Measurements from ENCODE around the gene DLGAP1. TPM values are rescaled to one million over a fixed set of nuclear protein-coding genes. Genes with fewer than 3 reads are reported as not detected.
"Not testable (repeated sequence)": the region's sequence is repeated elsewhere in the genome, so short reads cannot be mapped to it uniquely, and the experiment has no call there.

DLGAP1 gene
- total RNA-seq, 1 donor from 2014 or later = 11.5 TPM

GRCh38 chr18:3652380-3653262 is 802.5 kb downstream of the DLGAP1 start:
- DNase-seq (ENCODE audit: low read depth, low spot score) = peak; percentile 29
- peak; percentile 34 for TF ChIP-seq CTCF (conservative IDR thresholded peaks at IDR 0.05)
- Mint-ChIP-seq H3K4me1 (peaks cover 67% of the 10 kb centered on the region), H3K4me3 (peak overlapping the region; percentile 50), H3K27ac (ENCODE audit: unreplicated experiment) (peak overlapping the region; percentile 87), H3K27me3 (ENCODE audit: low read depth) (no peaks in the 10 kb centered on the region), H3K36me3 (ENCODE audit: low read depth) (no peaks in the 10 kb centered on the region), H3K9me3 (no peaks in the 10 kb centered on the region)

GRCh38 chr18:3651266-3651665 is 803.8 kb downstream of the DLGAP1 start:
- Mint-ChIP-seq H3K27ac (ENCODE audit: unreplicated experiment) (no peak overlapping the region), H3K9me3 (no peaks in the 10 kb centered on the region), H3K4me3 (no peak overlapping the region), H3K36me3 (ENCODE audit: low read depth) (no peaks in the 10 kb centered on the region), H3K4me1 (peaks cover 65% of the 10 kb centered on the region), H3K27me3 (ENCODE audit: low read depth) (no peaks in the 10 kb centered on the region)
- DNase-seq (ENCODE audit: low read depth, low spot score) = no peak
- no peak for TF ChIP-seq CTCF (conservative IDR thresholded peaks at IDR 0.05)

- H3K27me3 Mint-ChIP-seq (ENCODE audit: low read depth); H3K36me3 Mint-ChIP-seq (ENCODE audit: low read depth); DNase-seq (ENCODE audit: low read depth, low spot score); H3K4me3 Mint-ChIP-seq; H3K9me3 Mint-ChIP-seq: not testable (repeated sequence)
- H3K4me1 Mint-ChIP-seq = peaks cover 61% of the 10 kb centered on the region
- peak overlapping the region; percentile 30 for H3K27ac Mint-ChIP-seq (ENCODE audit: unreplicated experiment)
Observed at GRCh38 chr18:3650521-3651042, 804.5 kb downstream of the DLGAP1 start.

GRCh38 chr18:3649633-3650426 is 805.3 kb downstream of the DLGAP1 start:
- no peak for DNase-seq (ENCODE audit: low read depth, low spot score)
- H3K4me1 Mint-ChIP-seq = peaks cover 56% of the 10 kb centered on the region
- no peaks in the 10 kb centered on the region for H3K9me3 Mint-ChIP-seq
- no peak overlapping the region for H3K4me3 Mint-ChIP-seq
- H3K36me3 Mint-ChIP-seq (ENCODE audit: low read depth) = no peaks in the 10 kb centered on the region
- H3K27me3 Mint-ChIP-seq (ENCODE audit: low read depth) = no peaks in the 10 kb centered on the region
- no peak overlapping the region for H3K27ac Mint-ChIP-seq (ENCODE audit: unreplicated experiment)
- TF ChIP-seq CTCF (conservative IDR thresholded peaks at IDR 0.05) = no peak

GRCh38 chr18:3649135-3649632 is 805.9 kb downstream of the DLGAP1 start:
- H3K4me3 Mint-ChIP-seq = no peak overlapping the region
- H3K4me1 Mint-ChIP-seq = peaks cover 49% of the 10 kb centered on the region
- no peak overlapping the region for H3K27ac Mint-ChIP-seq (ENCODE audit: unreplicated experiment)
- no peaks in the 10 kb centered on the region for H3K27me3 Mint-ChIP-seq (ENCODE audit: low read depth)
- H3K36me3 Mint-ChIP-seq (ENCODE audit: low read depth) = no peaks in the 10 kb centered on the region
- no peaks in the 10 kb centered on the region for H3K9me3 Mint-ChIP-seq
- DNase-seq (ENCODE audit: low read depth, low spot score) = no peak
- no peak for TF ChIP-seq CTCF (conservative IDR thresholded peaks at IDR 0.05)
